ENCODE data around the gene AMZ1.

Gene AMZ1

GRCh38 chr7:2757361-2757903 is 69.4 kb downstream of the AMZ1 start:
- DNase-seq = no peak

GRCh38 chr7:2757904-2758672 is 70.1 kb downstream of the AMZ1 start:
- DNase-seq = no peak

- no peak for DNase-seq
These were observed 70.9 kb downstream of the AMZ1 start for GRCh38 chr7:2758673-2759616.

- DNase-seq = no peak
These were observed 71.7 kb downstream of the AMZ1 start for GRCh38 chr7:2759736-2760097.

GRCh38 chr7:2760098-2760889 is 72.3 kb downstream of the AMZ1 start:
- DNase-seq = no peak

- no peak for DNase-seq
These were observed 73.2 kb downstream of the AMZ1 start for GRCh38 chr7:2761131-2761624.

- no peak for DNase-seq
These were observed 73.9 kb downstream of the AMZ1 start for GRCh38 chr7:2761801-2762497.

GRCh38 chr7:2763597-2763996 is 75.6 kb downstream of the AMZ1 start:
- DNase-seq = no peak

- DNase-seq = no peak
These were observed 76.6 kb downstream of the AMZ1 start for GRCh38 chr7:2764621-2765020.
